H9 (cell line): Measurements from ENCODE around the gene PNKD. TPM values are rescaled to one million over a fixed set of nuclear protein-coding genes. Genes with fewer than 3 reads are reported as not detected.

Experiments
- DNase-seq: peaks from one replicate; pipeline ENCODE4 v3.0.0-alpha.2; 2017
- H2AFZ ChIP-seq: one replicate; pipeline ENCODE4 v1.6.1; 2013; ENCODE audit warnings: mild to moderate bottlenecking, low read length, control low read depth, moderate library complexity
- H2AK5ac ChIP-seq: 2 replicates; pipeline ENCODE4 v1.6.1; 2013; ENCODE audit warnings: low read length, control low read depth, mixed read lengths; ENCODE audit not compliant: insufficient read length
- H2BK120ac ChIP-seq: one replicate; pipeline ENCODE4 v1.6.1; 2013; ENCODE audit warnings: low read depth, mild to moderate bottlenecking, low read length, control low read depth, inconsistent platforms; ENCODE audit not compliant: poor library complexity, severe bottlenecking
- H2BK12ac ChIP-seq: 2 replicates; pipeline ENCODE4 v1.6.1; 2013; ENCODE audit warnings: low read length, control low read depth, mixed read lengths, low read depth; ENCODE audit not compliant: insufficient read length
- H2BK15ac ChIP-seq: 2 replicates; pipeline ENCODE4 v1.6.1; 2013; ENCODE audit warnings: low read depth, low read length, control low read depth
- H2BK20ac ChIP-seq: one replicate; pipeline ENCODE4 v1.6.1; 2013; ENCODE audit warnings: low read depth, mild to moderate bottlenecking, low read length, control low read depth, inconsistent platforms; ENCODE audit not compliant: poor library complexity, severe bottlenecking
- H2BK5ac ChIP-seq: 2 replicates; pipeline ENCODE4 v1.6.1; 2013; ENCODE audit warnings: low read length, control low read depth, mixed read lengths; ENCODE audit not compliant: insufficient read length
- H3K14ac ChIP-seq: 2 replicates; pipeline ENCODE4 v1.6.1; 2013; ENCODE audit warnings: low read length, control low read depth; ENCODE audit not compliant: insufficient read depth
- H3K18ac ChIP-seq: 2 replicates; pipeline ENCODE4 v1.6.1; 2013; ENCODE audit warnings: low read depth, mild to moderate bottlenecking, mixed read lengths, low read length, control low read depth; ENCODE audit not compliant: insufficient read length
- H3K23ac ChIP-seq: 2 replicates; pipeline ENCODE4 v1.6.1; 2013; ENCODE audit warnings: low read length, control low read depth, mixed read lengths, low read depth; ENCODE audit not compliant: insufficient read length
- H3K23me2 ChIP-seq: 2 replicates; pipeline ENCODE4 v1.6.1; 2013; ENCODE audit warnings: low read depth, mild to moderate bottlenecking, mixed read lengths, low read length, control low read depth; ENCODE audit not compliant: insufficient read length, poor library complexity, severe bottlenecking
- H3K27ac ChIP-seq: 2 replicates; pipeline ENCODE4 v1.5.1; 2013; ENCODE audit warnings: low read length, control low read depth, mixed read lengths, low read depth; ENCODE audit not compliant: insufficient read length
- H3K27me3 ChIP-seq: 2 replicates; pipeline ENCODE4 v1.6.1; 2013; ENCODE audit warnings: low read length, control low read depth, inconsistent platforms; ENCODE audit not compliant: insufficient read depth
- H3K4ac ChIP-seq: 2 replicates; pipeline ENCODE4 v1.6.1; 2013; ENCODE audit warnings: low read depth, mild to moderate bottlenecking, control low read depth, inconsistent platforms, low read length, moderate library complexity
- H3K4me1 ChIP-seq: 2 replicates; pipeline ENCODE4 v1.6.1; 2013; ENCODE audit warnings: low read length, control low read depth, inconsistent platforms; ENCODE audit not compliant: insufficient read depth
- H3K4me2 ChIP-seq: 2 replicates; pipeline ENCODE4 v1.6.1; 2013; ENCODE audit warnings: low read length, control low read depth, mixed read lengths; ENCODE audit not compliant: insufficient read length, insufficient read depth
- H3K56ac ChIP-seq: 2 replicates; pipeline ENCODE4 v1.6.1; 2013; ENCODE audit warnings: low read depth, mild to moderate bottlenecking, mixed read lengths, low read length, control low read depth; ENCODE audit not compliant: insufficient read length
- H3K79me1 ChIP-seq: 2 replicates; pipeline ENCODE4 v1.6.1; 2013; ENCODE audit warnings: low read depth, mild to moderate bottlenecking, moderate library complexity, low read length, control low read depth, inconsistent platforms; ENCODE audit not compliant: insufficient read depth, poor library complexity, severe bottlenecking
- H3K79me2 ChIP-seq: 2 replicates; pipeline ENCODE4 v1.6.1; 2013; ENCODE audit warnings: low read length, control low read depth, inconsistent platforms; ENCODE audit not compliant: insufficient read depth
- H3K9ac ChIP-seq: 2 replicates; pipeline ENCODE4 v1.6.1; 2013; ENCODE audit warnings: low read length, control low read depth, mixed read lengths; ENCODE audit not compliant: insufficient read length; ENCODE audit errors: extremely low read depth
- H3K9me3 ChIP-seq: one replicate; pipeline ENCODE4 v1.6.1; 2013; ENCODE audit warnings: low read depth, low read length, inconsistent platforms; ENCODE audit not compliant: control insufficient read depth
- H3T11ph ChIP-seq: one replicate; pipeline ENCODE4 v1.6.1; 2013; ENCODE audit warnings: mild to moderate bottlenecking, low read length, control low read depth, inconsistent platforms
- H4K20me1 ChIP-seq: one replicate; pipeline ENCODE4 v1.6.1; 2013; ENCODE audit not compliant: control insufficient read depth, insufficient read length, insufficient read depth
- H4K5ac ChIP-seq: 2 replicates; pipeline ENCODE4 v1.6.1; 2013; ENCODE audit warnings: low read depth, mild to moderate bottlenecking, mixed read lengths, low read length, control low read depth; ENCODE audit not compliant: insufficient read length
- H4K8ac ChIP-seq: replicated peaks from 2 replicates; pipeline ENCODE4 v1.6.1; 2013; ENCODE audit warnings: low read length, control low read depth, mixed read lengths, low read depth; ENCODE audit not compliant: insufficient read length
- H4K91ac ChIP-seq: 2 replicates; pipeline ENCODE4 v1.6.1; 2013; ENCODE audit warnings: low read depth, mild to moderate bottlenecking, moderate library complexity, mixed read lengths, low read length, control low read depth; ENCODE audit not compliant: insufficient read length
- H3K27ac Mint-ChIP-seq, 3 experiments: 2 replicates in 2 of 3; 3 replicates in 1 of 3; pipeline ENCODE4 v1.8.0; 2020 to 2021; ENCODE audit warnings: mixed read lengths in 3 of 3, mild to moderate bottlenecking in 1 of 3, moderate library complexity in 1 of 3
- H3K27me3 Mint-ChIP-seq: 2 replicates; pipeline ENCODE4 v1.8.0; 2021; ENCODE audit warnings: low read depth, mild to moderate bottlenecking, moderate library complexity, mixed read lengths
- H3K36me3 Mint-ChIP-seq, 3 experiments: 2 replicates in 2 of 3; 3 replicates in 1 of 3; pipeline ENCODE4 v1.8.0; 2020 to 2021; ENCODE audit warnings: low read depth in 3 of 3, mixed read lengths in 3 of 3; ENCODE audit not compliant: insufficient read depth in 1 of 3
- H3K4me1 Mint-ChIP-seq, 2 experiments: 2 replicates each; pipeline ENCODE4 v1.8.0; 2020; ENCODE audit warnings: mixed read lengths in 2 of 2
- H3K4me3 Mint-ChIP-seq, 2 experiments: 2 replicates in 1 of 2; 3 replicates in 1 of 2; pipeline ENCODE4 v1.8.0; 2020 to 2021; ENCODE audit warnings: mild to moderate bottlenecking in 2 of 2, mixed read lengths in 2 of 2, moderate library complexity in 1 of 2
- H3K9me3 Mint-ChIP-seq, 2 experiments: 2 replicates in 1 of 2; 3 replicates in 1 of 2; pipeline ENCODE4 v1.8.0; 2020; ENCODE audit warnings: mild to moderate bottlenecking in 2 of 2, mixed read lengths in 2 of 2, moderate library complexity in 1 of 2
- CTCF ChIP-seq: fragments of 200-600 bp; sonication (generic); conservative IDR thresholded peaks from 3 replicates; pipeline ENCODE4 v1.8.0; 2021; ENCODE audit warnings: antibody characterized with exemption, mild to moderate bottlenecking
- WGBS: extraction: QIAGEN DNeasy Blood & Tissue Kit; methylation state at CpG from one replicate; pipeline ENCODE4 v1.1.7; 2013; ENCODE audit warnings: missing lambda C conversion rate, low lambda C conversion rate, mixed read lengths; ENCODE audit not compliant: insufficient read length; ENCODE audit errors: extremely low coverage; 5-methylcytosine and 5-hydroxymethylcytosine counted together
- total RNA-seq: library from RNA; stranded (reverse); gene quantifications from 2 replicates; pipeline ENCODE4 v1.2.1, GENCODE V29; 2021

The PNKD gene
- total RNA-seq, 1 experiment from 2014 or later: 31.6 TPM

- Mint-ChIP-seq H3K4me1 (peaks cover 4 to 6% of the 10 kb centered on the region in 2 experiments), H3K36me3 (no peaks in the 10 kb centered on the region; a peak in 1 of 7 replicates), H3K27me3 (peaks cover 3% of the 10 kb centered on the region), H3K4me3 (no peak overlapping the region; a peak in 1 of 5 replicates), H3K9me3 (peaks cover 0 to 3% of the 10 kb centered on the region in 2 experiments; a peak in 1 of 5 replicates), H3K27ac (no peak overlapping the region)
- Histone ChIP-seq H3K4me1 (no peaks in the 10 kb centered on the region), H3K9ac (no peak overlapping the region), H3K23me2 (no peaks in the 10 kb centered on the region), H4K5ac (no peak overlapping the region), H3K4ac (no peak overlapping the region), H4K8ac (no peak overlapping the region), H3K9me3 (no peaks in the 10 kb centered on the region), H3K4me2 (no peak overlapping the region), H3K79me2 (no peaks in the 10 kb centered on the region), H2BK20ac (no peak overlapping the region), H2BK5ac (no peak overlapping the region), H2BK15ac (no peak overlapping the region), H3K79me1 (no peaks in the 10 kb centered on the region), H2BK120ac (no peak overlapping the region), H4K91ac (no peak overlapping the region), H3K27me3 (no peaks in the 10 kb centered on the region), H3K23ac (no peak overlapping the region), H2AFZ (no peak overlapping the region), H3K14ac (no peak overlapping the region), H3K18ac (no peak overlapping the region), H3K27ac (no peak overlapping the region), H4K20me1 (no peaks in the 10 kb centered on the region), H3K56ac (no peak overlapping the region), H2BK12ac (no peak overlapping the region), H2AK5ac (no peak overlapping the region), H3T11ph (no peak overlapping the region)
- no CpG with 5 or more reads among the region's 5 CpGs for WGBS
- no peak for DNase-seq
- no peak for TF ChIP-seq CTCF
Observed at GRCh38 chr2:218305383-218305782, 35.1 kb downstream of the PNKD start.
